ENCODE results near the gene RNF31.

DNA sequence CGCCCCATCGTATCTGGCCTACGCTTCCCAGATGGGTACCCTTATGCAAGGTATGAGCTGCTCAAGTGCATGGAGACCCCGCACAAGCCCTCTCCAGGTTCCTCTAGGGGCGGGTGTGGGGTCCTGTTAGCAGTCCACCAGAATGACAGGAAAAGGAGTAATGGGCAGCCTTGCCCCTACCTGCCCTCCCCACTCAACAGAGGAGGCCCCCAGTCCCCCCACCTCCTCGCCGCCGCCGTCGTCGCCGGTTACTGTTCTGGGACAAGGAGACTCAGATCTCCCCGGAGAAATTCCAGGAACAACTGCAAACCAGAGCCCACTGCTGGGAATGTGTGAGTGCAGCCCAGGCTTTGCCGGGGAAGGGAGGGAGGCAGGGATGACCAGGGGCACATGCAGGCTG, 30.6 kb downstream of the RNF31 start:
- TF ChIP-seq SMC3 (IDR thresholded peaks at IDR 0.05; ENCODE audit: low read depth, low read length), result no peak
- no peak for TF ChIP-seq RFX5 (IDR thresholded peaks at IDR 0.05; ENCODE audit: low read length)
- no peak for TF ChIP-seq CTCF (IDR thresholded peaks at IDR 0.05)
- TF ChIP-seq MAX (IDR thresholded peaks at IDR 0.05; ENCODE audit: low read depth), result no peak
- TF ChIP-seq JUND (IDR thresholded peaks at IDR 0.05), result no peak
- no peak for TF ChIP-seq TAF1 (IDR thresholded peaks at IDR 0.05; ENCODE audit: borderline replicate concordance, low read depth, low read length)
- no peak for TF ChIP-seq GABPA (IDR thresholded peaks at IDR 0.05; ENCODE audit: low read depth)
- TF ChIP-seq RCOR1 (IDR thresholded peaks at IDR 0.05; ENCODE audit: low read length), result no peak
- no peak for TF ChIP-seq TCF12 (IDR thresholded peaks at IDR 0.05)
- no peak for TF ChIP-seq TEAD4 (IDR thresholded peaks at IDR 0.05; ENCODE audit: borderline replicate concordance, insufficient read depth)
- no peak for TF ChIP-seq SIN3A (IDR thresholded peaks at IDR 0.05; ENCODE audit: borderline replicate concordance, low read depth, low read length)

All from SK-N-SH (cell line).